K562 (cell line): ENCODE results near the gene IARS2. TPM values are rescaled to one million over a fixed set of nuclear protein-coding genes. Genes with fewer than 3 reads are reported as not detected.

ENCODE experiments used
- CHD2 ChIP-seq: IDR thresholded peaks from 2 replicates; pipeline ENCODE4 v1.6.1; 2011; ENCODE audit warnings: low read depth, low read length
- ETV6 ChIP-seq, 3 experiments: fragments of 150-350 bp in 1 of 3; sonication (generic) in 1 of 3; formaldehyde crosslinking in 1 of 3; IDR thresholded peaks; 2 replicates each; pipeline versions ENCODE4 v1.6.1 to v1.8.0; 2014 to 2022; ENCODE audit warnings: borderline replicate concordance in 2 of 3, low read depth in 2 of 3, antibody characterized with exemption in 1 of 3, low read length in 1 of 3, mild to moderate bottlenecking in 1 of 3, missing genetic modification reagents in 1 of 3
- FOXP1 ChIP-seq: sonication (generic); formaldehyde crosslinking; IDR thresholded peaks from 2 replicates; pipeline ENCODE4 v1.8.0; 2022; ENCODE audit warnings: mild to moderate bottlenecking, missing genetic modification reagents
- GABPA ChIP-seq: fragments of 200-800 bp; sonication (Bioruptor generic); conservative IDR thresholded peaks from 2 replicates; pipeline ENCODE4 v1.6.1; 2016; ENCODE audit warnings: low read depth, missing genetic modification characterization, missing compliant biosample characterization
- HNRNPL ChIP-seq: fragments of 200-400 bp; formaldehyde crosslinking; IDR thresholded peaks from 2 replicates; pipeline ENCODE4 v1.6.1; 2017; ENCODE audit warnings: low read depth, mild to moderate bottlenecking, low read length
- KAT7 ChIP-seq: sonication (generic); formaldehyde crosslinking; IDR thresholded peaks from 2 replicates; pipeline ENCODE4 v1.8.0; 2022; ENCODE audit warnings: missing genetic modification reagents, mild to moderate bottlenecking, borderline replicate concordance
- KLF1 ChIP-seq: fragments of 450-650 bp; IDR thresholded peaks from 2 replicates; pipeline ENCODE4 v1.6.1; 2016; ENCODE audit warnings: missing genetic modification characterization, missing compliant biosample characterization
- MTA3 ChIP-seq: fragments of 450-650 bp; formaldehyde crosslinking; IDR thresholded peaks from 2 replicates; pipeline ENCODE4 v1.6.1; 2017; ENCODE audit warnings: mild to moderate bottlenecking, borderline replicate concordance
- MYBL2 ChIP-seq, 2 experiments: fragments of 450-650 bp in 1 of 2; sonication (generic) in 1 of 2; formaldehyde crosslinking in 1 of 2; IDR thresholded peaks; 2 replicates each; pipeline versions ENCODE4 v1.6.1 to v1.8.1; 2017 to 2022; ENCODE audit warnings: borderline replicate concordance in 1 of 2, inconsistent platforms in 1 of 2, low read depth in 1 of 2, mild to moderate bottlenecking in 1 of 2, missing genetic modification reagents in 1 of 2, moderate library complexity in 1 of 2
- NR2C1 ChIP-seq, 2 experiments: fragments of 450-650 bp; IDR thresholded peaks; 2 replicates each; pipeline ENCODE4 v1.6.1; 2017; ENCODE audit warnings: mild to moderate bottlenecking in 2 of 2, antibody characterized with exemption in 1 of 2, inconsistent platforms in 1 of 2, missing compliant biosample characterization in 1 of 2, missing genetic modification characterization in 1 of 2
- PHF21A ChIP-seq: fragments of 450-650 bp; IDR thresholded peaks from 2 replicates; pipeline ENCODE4 v1.6.1; 2017; ENCODE audit warnings: low read depth, borderline replicate concordance
- PHTF2 ChIP-seq: fragments of 250-450 bp; sonication (Bioruptor Pico); IDR thresholded peaks from 2 replicates; pipeline ENCODE4 v1.5.0; 2021; ENCODE audit warnings: mild to moderate bottlenecking
- POLR2B ChIP-seq: fragments of 450-650 bp; IDR thresholded peaks from 2 replicates; pipeline ENCODE4 v1.6.1; 2018; ENCODE audit warnings: low read depth; ENCODE audit not compliant: partially characterized antibody
- RNF2 ChIP-seq: sonication (generic); IDR thresholded peaks from 2 replicates; pipeline ENCODE4 v1.6.1; 2016
- SAP30 ChIP-seq: fragments of 200-600 bp; sonication (generic); IDR thresholded peaks from 2 replicates; pipeline ENCODE4 v1.6.1; 2012; ENCODE audit warnings: borderline replicate concordance, low read depth, mild to moderate bottlenecking, moderate library complexity, low read length, control low read depth, inconsistent platforms; ENCODE audit not compliant: insufficient read depth, poor library complexity, severe bottlenecking
- SIRT6 ChIP-seq: IDR thresholded peaks from one replicate; pipeline ENCODE4 v1.6.1; 2012; ENCODE audit warnings: low read depth, mild to moderate bottlenecking, control low read depth, inconsistent platforms, low read length, moderate library complexity
- TOE1 ChIP-seq, 2 experiments: fragments of 450-650 bp in 1 of 2; sonication (generic) in 1 of 2; formaldehyde crosslinking in 1 of 2; IDR thresholded peaks; 2 replicates each; pipeline versions ENCODE4 v1.7.1 to v1.8.0; 2016 to 2022; ENCODE audit warnings: borderline replicate concordance in 2 of 2, mild to moderate bottlenecking in 2 of 2, antibody characterized with exemption in 1 of 2, inconsistent platforms in 1 of 2, low read depth in 1 of 2, missing genetic modification reagents in 1 of 2, moderate library complexity in 1 of 2
- TRIM28 ChIP-seq: fragments of 450-650 bp; IDR thresholded peaks from 2 replicates; pipeline ENCODE4 v1.6.1; 2017
- ZC3H8 ChIP-seq: fragments of 450-650 bp; IDR thresholded peaks from 2 replicates; pipeline ENCODE4 v1.6.1; 2017
- ZFX ChIP-seq: sonication (generic); formaldehyde crosslinking; IDR thresholded peaks from 2 replicates; pipeline ENCODE4 v1.8.0; 2022; ENCODE audit warnings: mild to moderate bottlenecking, missing genetic modification reagents, moderate library complexity
- ZNF239 ChIP-seq: fragments of 250-450 bp; sonication (Bioruptor Pico); IDR thresholded peaks from 2 replicates; pipeline ENCODE4 v1.4.0; 2020; ENCODE audit warnings: mild to moderate bottlenecking
- ZNF589 ChIP-seq: fragments of 200-800 bp; sonication (Bioruptor generic); IDR thresholded peaks from 2 replicates; pipeline ENCODE4 v1.6.1; 2016; ENCODE audit warnings: low read depth, missing genetic modification characterization, missing compliant biosample characterization
- polyA plus RNA-seq, 8 experiments: library from polyadenylated mRNA; depleted of rRNA in 4 of 8; stranded (reverse) in 5 of 8; unstranded in 3 of 8; fragments of >200 nt; fragmentation: Nextera tagmentation in 2 of 8; fragmentation: Illumina TruSeq in 1 of 8; extraction: Ambion mirVana in 2 of 8; extraction: Trizol in 1 of 8; gene quantifications; 2 replicates each; pipeline versions ENCODE4 v1.2.1 to v1.2.3, GENCODE V29; 2011 to 2014; ENCODE audit warnings: inconsistent platforms in 1 of 8, missing spikeins in 1 of 8
- total RNA-seq, 7 experiments: library from RNA; depleted of rRNA in 6 of 7; stranded (reverse); fragments of >200 nt in 6 of 7; fragmentation: Illumina TruSeq in 2 of 7; extraction: Trizol in 2 of 7; gene quantifications; 2 replicates each; pipeline versions ENCODE4 v1.2.1 to v1.2.3, GENCODE V29; 2011 to 2021; ENCODE audit warnings: low replicate concordance in 1 of 7
- TF ChIP-seq, protein P1 (sequence below): fragments of 450-650 bp; IDR thresholded peaks from 2 replicates; pipeline ENCODE4 v1.6.1; 2018; ENCODE audit not compliant: partially characterized antibody

IARS2 gene
- total and polyA plus RNA-seq, 9 of the 15 experiments (the other 6 are each of a cell fraction or from before 2014, with no cell fraction given): 39.6 to 127 (median 93.8) TPM

DNA sequence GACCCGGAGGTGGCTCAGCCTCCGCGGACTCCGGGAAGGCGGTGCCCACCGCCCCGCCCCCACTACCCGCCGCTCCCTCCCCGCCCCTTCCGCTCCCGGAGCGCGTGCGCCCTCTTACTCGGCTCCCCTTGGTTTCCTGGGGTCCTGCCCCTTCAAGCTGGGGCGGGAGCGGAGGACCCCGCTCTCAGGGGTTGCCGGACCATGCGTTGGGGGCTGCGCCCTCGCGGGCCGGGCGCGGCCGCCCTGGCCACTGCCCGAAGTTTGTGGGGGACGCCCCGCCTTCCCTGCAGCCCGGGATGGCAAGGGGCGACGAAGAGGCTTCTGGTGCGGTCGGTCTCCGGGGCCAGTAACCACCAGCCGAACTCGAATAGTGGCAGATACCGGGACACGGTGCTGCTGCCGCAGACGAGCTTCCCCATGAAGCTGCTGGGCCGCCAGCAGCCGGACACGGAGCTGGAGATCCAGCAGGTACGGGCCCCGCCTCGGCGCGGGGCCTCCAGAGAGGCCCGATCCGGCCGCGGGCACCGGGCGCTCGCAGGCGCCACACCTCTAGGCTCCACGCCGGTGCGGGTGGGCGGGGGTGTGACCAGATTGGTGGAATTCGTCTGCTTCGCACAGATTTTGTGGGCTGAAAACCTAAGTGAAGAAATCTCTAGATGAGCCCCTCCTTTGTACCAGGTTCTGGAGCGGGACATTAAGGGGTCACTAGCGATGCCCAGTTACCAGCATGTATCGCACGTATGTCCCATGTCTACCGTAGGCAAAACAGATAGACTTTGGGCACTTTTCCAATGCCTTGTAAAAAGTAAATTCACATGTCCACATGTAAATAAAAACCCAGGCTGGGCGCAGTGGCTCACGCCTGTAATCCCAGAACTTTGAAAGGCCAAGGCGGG is at the start of gene IARS2 (continued):
- TF ChIP-seq, protein P1, sequence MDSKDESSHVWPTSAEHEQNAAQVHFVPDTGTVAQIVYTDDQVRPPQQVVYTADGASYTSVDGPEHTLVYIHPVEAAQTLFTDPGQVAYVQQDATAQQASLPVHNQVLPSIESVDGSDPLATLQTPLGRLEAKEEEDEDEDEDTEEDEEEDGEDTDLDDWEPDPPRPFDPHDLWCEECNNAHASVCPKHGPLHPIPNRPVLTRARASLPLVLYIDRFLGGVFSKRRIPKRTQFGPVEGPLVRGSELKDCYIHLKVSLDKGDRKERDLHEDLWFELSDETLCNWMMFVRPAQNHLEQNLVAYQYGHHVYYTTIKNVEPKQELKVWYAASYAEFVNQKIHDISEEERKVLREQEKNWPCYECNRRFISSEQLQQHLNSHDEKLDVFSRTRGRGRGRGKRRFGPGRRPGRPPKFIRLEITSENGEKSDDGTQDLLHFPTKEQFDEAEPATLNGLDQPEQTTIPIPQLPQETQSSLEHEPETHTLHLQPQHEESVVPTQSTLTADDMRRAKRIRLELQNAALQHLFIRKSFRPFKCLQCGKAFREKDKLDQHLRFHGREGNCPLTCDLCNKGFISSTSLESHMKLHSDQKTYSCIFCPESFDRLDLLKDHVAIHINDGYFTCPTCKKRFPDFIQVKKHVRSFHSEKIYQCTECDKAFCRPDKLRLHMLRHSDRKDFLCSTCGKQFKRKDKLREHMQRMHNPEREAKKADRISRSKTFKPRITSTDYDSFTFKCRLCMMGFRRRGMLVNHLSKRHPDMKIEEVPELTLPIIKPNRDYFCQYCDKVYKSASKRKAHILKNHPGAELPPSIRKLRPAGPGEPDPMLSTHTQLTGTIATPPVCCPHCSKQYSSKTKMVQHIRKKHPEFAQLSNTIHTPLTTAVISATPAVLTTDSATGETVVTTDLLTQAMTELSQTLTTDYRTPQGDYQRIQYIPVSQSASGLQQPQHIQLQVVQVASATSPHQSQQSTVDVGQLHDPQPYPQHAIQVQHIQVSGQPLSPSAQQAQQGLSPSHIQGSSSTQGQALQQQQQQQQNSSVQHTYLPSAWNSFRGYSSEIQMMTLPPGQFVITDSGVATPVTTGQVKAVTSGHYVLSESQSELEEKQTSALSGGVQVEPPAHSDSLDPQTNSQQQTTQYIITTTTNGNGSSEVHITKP: no peak
- TF ChIP-seq ZC3H8: no peak
- TF ChIP-seq HNRNPL: peak; percentile 73; the same call in 1 of the 2 replicates
- TF ChIP-seq SAP30: peak; percentile 88
- TF ChIP-seq KAT7 (CRISPR knock-in tag): peak; percentile 86; the same call in 1 of the 2 replicates
- 0 out of 2 replicates have a peak, but pooled peaks have one; percentile 22 for TF ChIP-seq FOXP1 (CRISPR knock-in tag)
- peak; percentile 87 for TF ChIP-seq GABPA (tag)
- no peak for TF ChIP-seq NR2C1 (IDR thresholded peaks at IDR 0.05)
- no peak for TF ChIP-seq NR2C1 (tag; IDR thresholded peaks at IDR 0.05)
- TF ChIP-seq MYBL2 (IDR thresholded peaks at IDR 0.05; ENCODE audit: low read depth): no peak
- no peak for TF ChIP-seq MYBL2 (CRISPR knock-in tag; IDR thresholded peaks at IDR 0.05; ENCODE audit: borderline replicate concordance)
- 0 out of 2 replicates have a peak, but pooled peaks have one; percentile 32 for TF ChIP-seq RNF2
- no peak for TF ChIP-seq PHF21A
- TF ChIP-seq PHTF2: no peak
- 0 out of 2 replicates have a peak, but pooled peaks have one; percentile 57 for TF ChIP-seq MTA3
- peak; percentile 92 for TF ChIP-seq ZFX (CRISPR knock-in tag)
- TF ChIP-seq ZNF239 (CRISPR knock-in tag): no peak
- peak; percentile 33; the same call in 1 of the 2 replicates for TF ChIP-seq CHD2
- no peak for TF ChIP-seq TOE1 (IDR thresholded peaks at IDR 0.05; ENCODE audit: borderline replicate concordance)
- no peak for TF ChIP-seq TOE1 (CRISPR knock-in tag; IDR thresholded peaks at IDR 0.05; ENCODE audit: borderline replicate concordance, low read depth)
- TF ChIP-seq TRIM28: 0 out of 2 replicates have a peak, but pooled peaks have one; percentile 50
- peak; percentile 70; the same call in 1 of the 2 replicates for TF ChIP-seq KLF1 (tag)
- peak; percentile 58 for TF ChIP-seq POLR2B
- no peak for TF ChIP-seq ETV6 (IDR thresholded peaks at IDR 0.05; ENCODE audit: borderline replicate concordance in 1 of 2, low read depth in 2 of 2, low read length in 1 of 2)
- 0 out of 2 replicates have a peak, but pooled peaks have one; percentile 38 for TF ChIP-seq ETV6 (CRISPR knock-in tag; IDR thresholded peaks at IDR 0.05; ENCODE audit: borderline replicate concordance)
- no peak for TF ChIP-seq SIRT6
- no peak for TF ChIP-seq ZNF589
